ENCODE results near the gene MED29. TPM values are rescaled to one million over a fixed set of nuclear protein-coding genes. Genes with fewer than 3 reads are reported as not detected.
A peak's percentile ranks its signal among the peaks of the same experiment; 100 is the strongest.

MED29 gene
- total and polyA plus RNA-seq, 2 donors (not counting 1 experiment from before 2014, with no cell fraction given) = 33.0 to 47.5 TPM

GRCh38 chr19:39416152-39417120 lies 25.3 kb downstream of the MED29 start:
- Histone ChIP-seq H3K36me3 (replicated peaks in 1 of 2; ENCODE audit: control extremely low read depth in 1 of 2, control insufficient read depth in 1 of 2, extremely low read depth in 1 of 2, insufficient read depth in 2 of 2, low read length in 1 of 2) (peaks cover 0 to 25% of the 10 kb centered on the region in 2 experiments), H3K4me2 (replicated peaks; ENCODE audit: low read depth, low read length, poor library complexity, severe bottlenecking) (no peak overlapping the region), H3K4me1 (ENCODE audit: control insufficient read depth in 2 of 2, insufficient read depth in 2 of 2, low read length in 2 of 2) (peaks cover 11 to 17% of the 10 kb centered on the region in 2 donors), H3K27ac (ENCODE audit: low read length in 2 of 2) (peak overlapping the region in 1 of 2 donors; percentile 26), H3K27me3 (replicated peaks in 1 of 4; ENCODE audit: control extremely low read depth in 1 of 4, control insufficient read depth in 3 of 4, insufficient read depth in 4 of 4, low read length in 3 of 4) (no peaks in the 10 kb centered on the region), H3K9me3 (ENCODE audit: control extremely low read depth in 1 of 3, control insufficient read depth in 2 of 3, insufficient read depth in 1 of 3, low read length in 2 of 3) (peaks cover 0 to 2% (median 0%) of the 10 kb centered on the region in 3 donors), H3K9ac (ENCODE audit: low read length) (no peak overlapping the region), H3K79me2 (ENCODE audit: control insufficient read depth, insufficient read depth, low read length) (peaks cover 5% of the 10 kb centered on the region), H4K20me1 (ENCODE audit: control insufficient read depth, insufficient read depth, low read length, poor library complexity, severe bottlenecking) (no peaks in the 10 kb centered on the region), H2AFZ (ENCODE audit: insufficient read depth, low read depth, low read length, poor library complexity, severe bottlenecking) (no peak overlapping the region), H3K4me3 (ENCODE audit: control extremely low read depth in 1 of 5, extremely low read depth in 1 of 5, insufficient read depth in 1 of 5, low read depth in 2 of 5, low read length in 4 of 5) (no peak overlapping the region)
- H3K4me1 Mint-ChIP-seq = peaks cover 30% of the 10 kb centered on the region
- ATAC-seq (ENCODE audit: low read depth) (no peak), DNase-seq (no peak)
- H3K27me3 Mint-ChIP-seq = no peaks in the 10 kb centered on the region
- ChIA-PET CTCF (interaction anchor here (1.1 to 3.2 kb wide), 3 partner anchors 18 to 256 kb away, joined by 4 to 11 read pairs (median 4); no protein-coding TSS in a partner anchor), POLR2A (interaction anchor here (0.6 to 2.5 kb wide), 4 partner anchors 12 to 20 kb away, joined by 3 to 7 read pairs (median 6); partner anchors contain the start of gene RPS16)
- no peaks in the 10 kb centered on the region for H3K9me3 Mint-ChIP-seq (ENCODE audit: insufficient read depth)
- H3K4me3 Mint-ChIP-seq = no peak overlapping the region
- H3K27ac Mint-ChIP-seq = no peak overlapping the region
- intact Hi-C loops (cut with micrococcal nuclease) = no loop called here
- 96% methylated on average over 19 of the region's 27 CpGs for WGBS (ENCODE audit: insufficient coverage)
- TF ChIP-seq CTCF (IDR thresholded peaks at IDR 0.05) (no peak), EZH2 (IDR thresholded peaks at IDR 0.05; ENCODE audit: borderline replicate concordance, insufficient read depth, low read depth, low read length, poor library complexity, severe bottlenecking) (no peak)

All from B cell (primary cell).